G401 (cell line): ENCODE measurements around the gene DIAPH1. TPM values are rescaled to one million over a fixed set of nuclear protein-coding genes. Genes with fewer than 3 reads are reported as not detected.

Source experiments
- DNase-seq: peaks from one replicate; pipeline ENCODE4 v3.0.0-alpha.2; 2015; ENCODE audit warnings: low spot score
- in situ Hi-C: cut with HindIII; loops from 2 replicates; pipeline ENCODE4 v1.10.0; 2016; ENCODE audit warnings: low sequenced_read_pairs, mixed read lengths
- total RNA-seq: library from RNA; depleted of rRNA; stranded (reverse); fragments of >200 nt; shearing (Covaris generic); gene quantifications from 2 replicates; pipeline ENCODE4 v1.2.3, GENCODE V29; 2014; rRNA removed

DIAPH1 gene
- total RNA-seq, result 23.5 and 34.0 TPM in 2 replicates

DNA sequence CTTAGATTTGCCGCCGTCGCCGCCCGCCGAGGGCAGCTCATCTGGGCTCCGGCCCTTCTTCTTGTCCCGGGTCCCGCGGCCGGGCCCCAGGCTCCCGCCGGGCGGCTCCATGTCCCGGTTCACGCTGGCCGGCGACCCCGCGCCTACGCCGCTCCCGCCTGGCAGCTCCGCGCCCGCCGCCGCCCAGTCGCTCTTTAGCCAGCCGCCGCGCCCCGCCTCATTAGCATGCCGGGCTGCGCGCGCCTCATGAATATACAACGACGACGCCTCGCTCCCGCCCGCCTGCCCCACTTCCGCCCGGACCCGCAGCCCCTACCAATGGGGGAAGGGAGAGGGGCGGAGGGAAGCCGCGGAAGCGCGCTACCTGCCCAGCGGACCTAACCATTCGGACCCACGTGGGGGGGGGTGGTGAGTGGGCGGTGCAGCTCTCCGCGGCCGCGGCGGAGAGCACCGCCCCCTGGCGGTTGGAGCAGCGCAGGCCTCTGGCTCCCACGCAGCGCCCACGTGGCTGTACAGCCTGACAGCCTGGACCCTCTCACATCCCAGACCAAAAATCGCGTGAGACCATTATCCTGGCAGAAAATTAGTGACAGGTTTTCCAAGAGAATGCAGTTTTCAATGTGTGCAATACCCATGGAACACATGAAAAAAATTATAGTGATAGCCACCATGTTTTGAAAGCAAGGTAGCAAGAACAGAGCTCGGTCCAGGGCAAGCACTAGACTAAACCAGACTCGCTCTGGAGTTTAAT is at the start of gene DIAPH1:
DIAPH1 (minus strand) TSS at position 197 of the 751 bp plus-strand sequence; CDS start at position 111, 86 bp downstream.
- DNase-seq, result peak; percentile 95
- in situ Hi-C loops, result no loop called here

- in situ Hi-C loops, result no loop called here
- DNase-seq, result no peak
Measured at GRCh38 chr5:141665995-141666940, 47.5 kb upstream of the DIAPH1 start.

GRCh38 chr5:141664733-141665461 is 46.1 kb upstream of the DIAPH1 start:
- in situ Hi-C loops, result no loop called here
- peak; percentile 74 for DNase-seq

- in situ Hi-C loops, result no loop called here
- DNase-seq, result no peak
Measured at GRCh38 chr5:141663506-141663905, 44.7 kb upstream of the DIAPH1 start.

GRCh38 chr5:141662028-141662427 is 43.2 kb upstream of the DIAPH1 start:
- in situ Hi-C loops, result no loop called here
- DNase-seq, result no peak

GRCh38 chr5:141657937-141658545 is 39.2 kb upstream of the DIAPH1 start:
- DNase-seq, result no peak
- in situ Hi-C loops, result no loop called here

GRCh38 chr5:141657404-141657803 is 38.6 kb upstream of the DIAPH1 start:
- DNase-seq, result no peak
- in situ Hi-C loops, result no loop called here

GRCh38 chr5:141656396-141656795 is 37.6 kb upstream of the DIAPH1 start:
- no peak for DNase-seq
- in situ Hi-C loops, result no loop called here

GRCh38 chr5:141655020-141655419 is 36.2 kb upstream of the DIAPH1 start:
- DNase-seq, result no peak
- in situ Hi-C loops, result no loop called here

- in situ Hi-C loops, result no loop called here
- DNase-seq, result no peak
Measured at GRCh38 chr5:141654298-141654697, 35.5 kb upstream of the DIAPH1 start.

- in situ Hi-C loops, result no loop called here
- DNase-seq, result no peak
Measured at GRCh38 chr5:141651728-141652105, 32.9 kb upstream of the DIAPH1 start.

DNA sequence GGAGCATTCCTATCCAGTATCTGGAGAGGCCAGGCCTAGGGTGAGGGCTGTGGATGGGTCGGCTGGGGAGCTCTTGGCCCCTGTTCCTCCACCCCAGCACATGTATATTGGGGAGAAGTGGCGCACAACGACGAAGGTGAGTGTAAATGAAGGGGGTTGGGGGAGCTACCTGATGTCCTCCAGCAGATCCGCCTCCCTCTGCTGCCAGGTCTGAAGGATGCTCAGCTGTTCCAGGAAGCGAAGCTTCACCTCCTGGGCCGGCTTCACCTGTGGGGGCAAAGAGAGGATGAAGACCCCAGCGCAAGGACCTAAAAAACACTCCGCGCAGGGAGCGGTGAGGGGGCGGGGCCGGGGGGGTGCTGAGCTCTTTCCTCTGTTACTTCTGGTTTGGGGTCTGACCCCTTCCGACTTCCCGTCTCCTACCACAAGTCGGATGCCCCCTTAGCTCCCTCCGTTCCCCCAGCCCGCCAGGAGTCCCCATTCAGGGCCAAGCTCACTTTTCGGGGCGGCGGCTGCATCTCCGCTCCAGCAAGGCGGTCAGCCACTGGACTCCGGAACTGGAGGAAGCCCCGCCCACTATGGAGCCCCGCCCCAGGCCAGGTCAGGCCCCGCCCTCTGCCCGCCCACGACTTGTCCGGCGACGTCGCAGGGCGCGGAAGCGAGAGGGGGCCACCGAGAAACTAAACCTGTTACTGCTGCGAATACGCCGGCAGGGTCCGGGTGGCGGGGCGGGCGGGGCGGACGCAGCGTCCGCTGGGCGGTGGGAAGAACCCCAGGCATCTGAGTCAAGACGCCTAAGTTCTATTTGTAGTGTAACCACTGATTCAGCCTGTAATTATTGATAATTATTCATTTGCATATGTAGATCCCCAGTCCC is 32.3 kb upstream of the DIAPH1 start, which contains the start of gene FCHSD1:
FCHSD1 (minus strand) TSS at position 568 of the 877 bp plus-strand sequence; CDS start at position 518, 50 bp downstream.
- in situ Hi-C loops, result no loop called here
- DNase-seq, result peak; percentile 32

DNA sequence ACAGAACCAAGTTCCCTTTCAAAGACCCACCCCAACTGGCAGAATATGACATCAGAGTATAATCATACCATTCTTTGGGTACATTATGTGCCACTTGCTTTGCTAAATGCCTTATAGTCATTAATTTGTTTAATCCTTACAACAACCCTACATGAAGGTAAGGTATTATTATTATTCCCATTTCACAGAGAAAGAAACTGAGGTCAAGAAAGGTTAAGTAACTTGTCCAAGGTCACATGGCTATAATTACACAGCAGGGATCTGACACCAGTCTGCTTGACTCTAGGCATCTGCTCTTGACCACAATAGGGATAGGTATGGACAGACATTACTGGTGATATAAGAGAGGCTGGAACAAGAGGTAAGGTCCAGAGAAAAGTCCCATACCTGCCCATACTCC is 31.2 kb upstream of the DIAPH1 start:
- in situ Hi-C loops, result no loop called here
- no peak for DNase-seq

DNA sequence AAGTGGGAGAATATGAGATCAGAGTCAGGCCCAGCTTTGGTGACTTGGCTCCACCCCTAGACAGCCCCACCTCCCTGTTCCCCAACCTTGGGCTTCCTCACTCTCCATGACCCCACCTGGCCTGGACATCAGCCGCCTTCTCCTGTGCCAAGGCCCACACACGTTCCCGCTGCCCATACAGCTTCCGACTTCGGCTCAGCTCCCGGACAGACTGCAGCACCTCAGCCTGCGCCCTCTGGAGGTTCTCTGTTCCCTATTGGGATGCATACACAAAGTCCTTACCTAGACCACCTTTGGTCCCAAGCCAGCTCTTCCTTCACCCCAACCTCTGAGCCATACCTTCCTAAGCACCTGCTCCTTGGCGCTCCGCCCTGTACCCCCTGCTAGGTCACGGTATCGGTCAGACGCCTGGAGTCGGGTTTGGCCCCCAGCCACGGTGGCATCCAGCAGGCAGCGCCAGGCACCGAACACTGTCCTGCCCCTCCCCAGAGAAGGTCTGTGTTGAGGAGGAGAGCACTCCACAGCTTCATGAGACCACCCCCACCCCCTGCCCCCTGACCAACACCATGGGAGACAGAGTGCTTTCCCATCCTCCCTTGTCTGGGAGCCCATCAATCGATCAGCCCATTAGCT is 30.4 kb upstream of the DIAPH1 start:
- in situ Hi-C loops, result no loop called here
- DNase-seq, result no peak

GRCh38 chr5:141647851-141648250 is 29.1 kb upstream of the DIAPH1 start:
- in situ Hi-C loops, result no loop called here
- DNase-seq, result no peak

GRCh38 chr5:141647242-141647641 is 28.4 kb upstream of the DIAPH1 start:
- in situ Hi-C loops, result no loop called here
- DNase-seq, result no peak

GRCh38 chr5:141646026-141646425 is 27.2 kb upstream of the DIAPH1 start:
- in situ Hi-C loops, result no loop called here
- DNase-seq, result no peak
